Smooth muscle cell (in vitro differentiated cells): ENCODE data around the gene CEBPB. TPM values are rescaled to one million over a fixed set of nuclear protein-coding genes. Genes with fewer than 3 reads are reported as not detected.
A peak's percentile ranks its signal among the peaks of the same experiment; 100 is the strongest.

ENCODE experiments used
- DNase-seq: peaks from one replicate; lab custom pipeline; 2025; ENCODE audit not compliant: unreplicated experiment; lab: John Stamatoyannopoulos, UW
- H2AFZ ChIP-seq: fragments of 200-600 bp; sonication (generic); 2 replicates; pipeline ENCODE4 v1.6.0; 2016; ENCODE audit warnings: antibody characterized with exemption, low read depth, mild to moderate bottlenecking
- H3F3A ChIP-seq: fragments of 200-600 bp; sonication (generic); 2 replicates; pipeline ENCODE4 v1.6.0; 2017; ENCODE audit warnings: antibody characterized with exemption, low read depth
- H3K27ac ChIP-seq: fragments of 200-600 bp; sonication (generic); 2 replicates; pipeline ENCODE4 v1.5.1; 2016; ENCODE audit warnings: low read depth, mild to moderate bottlenecking
- H3K27me3 ChIP-seq: fragments of 200-600 bp; sonication (generic); 2 replicates; pipeline ENCODE4 v1.6.1; 2016; ENCODE audit warnings: low read depth, mild to moderate bottlenecking
- H3K36me3 ChIP-seq: fragments of 200-600 bp; sonication (generic); 2 replicates; pipeline ENCODE4 v1.5.1; 2016; ENCODE audit warnings: low read depth
- H3K4me1 ChIP-seq: fragments of 200-600 bp; sonication (generic); 2 replicates; pipeline ENCODE4 v1.5.1; 2016; ENCODE audit warnings: low read depth
- H3K4me2 ChIP-seq: fragments of 200-600 bp; sonication (generic); 2 replicates; pipeline ENCODE4 v1.6.0; 2016; ENCODE audit warnings: mild to moderate bottlenecking
- H3K4me3 ChIP-seq: fragments of 200-600 bp; sonication (generic); 2 replicates; pipeline ENCODE4 v1.5.1; 2016; ENCODE audit warnings: mild to moderate bottlenecking
- H3K79me2 ChIP-seq: fragments of 200-600 bp; sonication (generic); 2 replicates; pipeline ENCODE4 v1.6.0; 2016; ENCODE audit warnings: low read depth, mild to moderate bottlenecking
- H3K9ac ChIP-seq: fragments of 200-600 bp; sonication (generic); 2 replicates; pipeline ENCODE4 v1.6.0; 2016; ENCODE audit warnings: low read depth
- H3K9me3 ChIP-seq: fragments of 200-600 bp; sonication (generic); replicated peaks from 2 replicates; pipeline ENCODE4 v1.5.1; 2016; ENCODE audit warnings: low read depth
- H4K20me1 ChIP-seq: fragments of 200-600 bp; sonication (generic); 2 replicates; pipeline ENCODE4 v1.6.0; 2016; ENCODE audit warnings: low read depth
- WGBS: methylation state at CpG from one replicate; pipeline ENCODE4 v1.1.7; 2016; ENCODE audit warnings: low lambda C conversion rate; 5-methylcytosine and 5-hydroxymethylcytosine counted together
- polyA plus RNA-seq: library from polyadenylated mRNA; unstranded; fragments of >200 nt; fragmentation: Nextera tagmentation; extraction: Ambion mirVana; gene quantifications from 2 replicates; pipeline ENCODE4 v1.2.1, GENCODE V29; 2016
- total RNA-seq: library from RNA; depleted of rRNA; stranded (reverse); fragments of >200 nt; gene quantifications from 2 replicates; pipeline ENCODE4 v1.2.3, GENCODE V29; 2014
- TF ChIP-seq, protein P1 (sequence below): fragments of 200-600 bp; sonication (generic); IDR thresholded peaks from 2 replicates; pipeline ENCODE4 v1.5.1; 2017; ENCODE audit warnings: borderline replicate concordance, mild to moderate bottlenecking, antibody characterized with exemption; ENCODE audit not compliant: insufficient read depth, poor library complexity, severe bottlenecking

CEBPB gene
- total and polyA plus RNA-seq, 2 experiments from 2014 or later: 38.0 to 117 TPM

DNA sequence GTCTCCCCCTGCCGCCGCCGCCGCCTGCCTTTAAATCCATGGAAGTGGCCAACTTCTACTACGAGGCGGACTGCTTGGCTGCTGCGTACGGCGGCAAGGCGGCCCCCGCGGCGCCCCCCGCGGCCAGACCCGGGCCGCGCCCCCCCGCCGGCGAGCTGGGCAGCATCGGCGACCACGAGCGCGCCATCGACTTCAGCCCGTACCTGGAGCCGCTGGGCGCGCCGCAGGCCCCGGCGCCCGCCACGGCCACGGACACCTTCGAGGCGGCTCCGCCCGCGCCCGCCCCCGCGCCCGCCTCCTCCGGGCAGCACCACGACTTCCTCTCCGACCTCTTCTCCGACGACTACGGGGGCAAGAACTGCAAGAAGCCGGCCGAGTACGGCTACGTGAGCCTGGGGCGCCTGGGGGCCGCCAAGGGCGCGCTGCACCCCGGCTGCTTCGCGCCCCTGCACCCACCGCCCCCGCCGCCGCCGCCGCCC lies 474 bp downstream of the CEBPB start:
- DNase-seq: no peak
- Histone ChIP-seq H3K27me3 (no peaks in the 10 kb centered on the region), H3K4me1 (peaks cover 24% of the 10 kb centered on the region), H2AFZ (no peak overlapping the region), H3K27ac (peak overlapping the region; percentile 100), H3K79me2 (peaks cover 31% of the 10 kb centered on the region), H3K4me3 (peak overlapping the region; percentile 95), H3K9me3 (no peaks in the 10 kb centered on the region), H4K20me1 (peaks cover 42% of the 10 kb centered on the region), H3K4me2 (peak overlapping the region; percentile 98), H3K9ac (peak overlapping the region; percentile 99), H3F3A (peaks cover 22% of the 10 kb centered on the region), H3K36me3 (no peaks in the 10 kb centered on the region)
- TF ChIP-seq, protein P1, sequence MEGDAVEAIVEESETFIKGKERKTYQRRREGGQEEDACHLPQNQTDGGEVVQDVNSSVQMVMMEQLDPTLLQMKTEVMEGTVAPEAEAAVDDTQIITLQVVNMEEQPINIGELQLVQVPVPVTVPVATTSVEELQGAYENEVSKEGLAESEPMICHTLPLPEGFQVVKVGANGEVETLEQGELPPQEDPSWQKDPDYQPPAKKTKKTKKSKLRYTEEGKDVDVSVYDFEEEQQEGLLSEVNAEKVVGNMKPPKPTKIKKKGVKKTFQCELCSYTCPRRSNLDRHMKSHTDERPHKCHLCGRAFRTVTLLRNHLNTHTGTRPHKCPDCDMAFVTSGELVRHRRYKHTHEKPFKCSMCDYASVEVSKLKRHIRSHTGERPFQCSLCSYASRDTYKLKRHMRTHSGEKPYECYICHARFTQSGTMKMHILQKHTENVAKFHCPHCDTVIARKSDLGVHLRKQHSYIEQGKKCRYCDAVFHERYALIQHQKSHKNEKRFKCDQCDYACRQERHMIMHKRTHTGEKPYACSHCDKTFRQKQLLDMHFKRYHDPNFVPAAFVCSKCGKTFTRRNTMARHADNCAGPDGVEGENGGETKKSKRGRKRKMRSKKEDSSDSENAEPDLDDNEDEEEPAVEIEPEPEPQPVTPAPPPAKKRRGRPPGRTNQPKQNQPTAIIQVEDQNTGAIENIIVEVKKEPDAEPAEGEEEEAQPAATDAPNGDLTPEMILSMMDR: no peak
- WGBS: 0% methylated on average over 3 of the region's 69 CpGs

DNA sequence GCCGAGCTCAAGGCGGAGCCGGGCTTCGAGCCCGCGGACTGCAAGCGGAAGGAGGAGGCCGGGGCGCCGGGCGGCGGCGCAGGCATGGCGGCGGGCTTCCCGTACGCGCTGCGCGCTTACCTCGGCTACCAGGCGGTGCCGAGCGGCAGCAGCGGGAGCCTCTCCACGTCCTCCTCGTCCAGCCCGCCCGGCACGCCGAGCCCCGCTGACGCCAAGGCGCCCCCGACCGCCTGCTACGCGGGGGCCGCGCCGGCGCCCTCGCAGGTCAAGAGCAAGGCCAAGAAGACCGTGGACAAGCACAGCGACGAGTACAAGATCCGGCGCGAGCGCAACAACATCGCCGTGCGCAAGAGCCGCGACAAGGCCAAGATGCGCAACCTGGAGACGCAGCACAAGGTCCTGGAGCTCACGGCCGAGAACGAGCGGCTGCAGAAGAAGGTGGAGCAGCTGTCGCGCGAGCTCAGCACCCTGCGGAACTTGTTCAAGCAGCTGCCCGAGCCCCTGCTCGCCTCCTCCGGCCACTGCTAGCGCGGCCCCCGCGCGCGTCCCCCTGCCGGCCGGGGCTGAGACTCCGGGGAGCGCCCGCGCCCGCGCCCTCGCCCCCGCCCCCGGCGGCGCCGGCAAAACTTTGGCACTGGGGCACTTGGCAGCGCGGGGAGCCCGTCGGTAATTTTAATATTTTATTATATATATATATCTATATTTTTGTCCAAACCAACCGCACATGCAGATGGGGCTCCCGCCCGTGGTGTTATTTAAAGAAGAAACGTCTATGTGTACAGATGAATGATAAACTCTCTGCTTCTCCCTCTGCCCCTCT lies 1.1 kb downstream of the CEBPB start:
- peaks cover 31% of the 10 kb centered on the region for H3K79me2 ChIP-seq
- TF ChIP-seq, protein P1: peak; percentile 41
- H3K9me3 ChIP-seq: no peaks in the 10 kb centered on the region
- WGBS: under 1% methylated on average over 65 of the region's 96 CpGs
- DNase-seq: no peak
- peak overlapping the region; percentile 95 for H3K4me3 ChIP-seq
- H3K27ac ChIP-seq: peak overlapping the region; percentile 100
- H2AFZ ChIP-seq: no peak overlapping the region
- no peaks in the 10 kb centered on the region for H3K27me3 ChIP-seq
- peak overlapping the region; percentile 99 for H3K9ac ChIP-seq
- H3F3A ChIP-seq: peaks cover 23% of the 10 kb centered on the region
- peaks cover 24% of the 10 kb centered on the region for H3K4me1 ChIP-seq
- peaks cover 44% of the 10 kb centered on the region for H4K20me1 ChIP-seq
- peak overlapping the region; percentile 98 for H3K4me2 ChIP-seq
- no peaks in the 10 kb centered on the region for H3K36me3 ChIP-seq

DNA sequence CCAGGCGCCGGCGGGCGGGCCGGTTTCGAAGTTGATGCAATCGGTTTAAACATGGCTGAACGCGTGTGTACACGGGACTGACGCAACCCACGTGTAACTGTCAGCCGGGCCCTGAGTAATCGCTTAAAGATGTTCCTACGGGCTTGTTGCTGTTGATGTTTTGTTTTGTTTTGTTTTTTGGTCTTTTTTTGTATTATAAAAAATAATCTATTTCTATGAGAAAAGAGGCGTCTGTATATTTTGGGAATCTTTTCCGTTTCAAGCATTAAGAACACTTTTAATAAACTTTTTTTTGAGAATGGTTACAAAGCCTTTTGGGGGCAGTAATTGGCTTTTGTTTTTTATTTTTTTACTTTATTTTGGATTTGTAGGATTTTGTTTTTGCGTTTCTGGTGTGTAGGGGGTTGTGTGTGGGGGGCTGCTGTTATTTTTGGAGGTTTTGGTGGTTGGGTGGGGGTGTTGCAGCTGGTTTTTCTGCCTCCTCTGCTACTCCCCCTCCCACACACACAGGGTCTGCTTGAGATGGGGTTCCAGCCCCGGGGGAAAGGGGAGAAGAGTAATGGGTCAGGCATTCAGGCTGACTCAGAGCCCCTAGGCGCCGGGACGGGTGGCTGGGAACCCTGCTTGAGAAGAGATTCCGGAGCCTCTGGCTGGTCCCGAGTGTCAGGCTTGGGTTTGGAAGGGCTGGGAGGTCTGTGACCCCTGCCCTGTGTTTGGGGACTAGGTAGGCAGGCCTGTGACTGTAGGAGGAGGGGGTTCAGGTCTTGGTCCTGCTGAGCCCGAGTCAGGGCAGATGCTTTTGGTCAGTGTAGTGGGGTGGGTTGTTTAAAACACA lies 2.0 kb downstream of the CEBPB start:
- peaks cover 44% of the 10 kb centered on the region for H4K20me1 ChIP-seq
- 2% methylated on average over 25 of the region's 25 CpGs for WGBS

More for the DNA sequence above, 2.0 kb downstream of the CEBPB start:
- peaks cover 24% of the 10 kb centered on the region for H3K4me1 ChIP-seq
- no peak for DNase-seq
- peaks cover 23% of the 10 kb centered on the region for H3F3A ChIP-seq
- no peaks in the 10 kb centered on the region for H3K27me3 ChIP-seq
- H3K36me3 ChIP-seq: no peaks in the 10 kb centered on the region
- peak overlapping the region; percentile 95 for H3K4me3 ChIP-seq
- no peak overlapping the region for H2AFZ ChIP-seq
- TF ChIP-seq, protein P1: no peak
- H3K79me2 ChIP-seq: peaks cover 31% of the 10 kb centered on the region
- H3K9ac ChIP-seq: peak overlapping the region; percentile 99
- no peaks in the 10 kb centered on the region for H3K9me3 ChIP-seq
- H3K27ac ChIP-seq: peak overlapping the region; percentile 100
- peak overlapping the region; percentile 98 for H3K4me2 ChIP-seq
